ENCODE data around the gene DUSP22.
"Not testable (repeated sequence)": the region's sequence is repeated elsewhere in the genome, so short reads cannot be mapped to it uniquely, and the experiment has no call there.

Gene DUSP22

GRCh38 chr6:279341-280029 is 12.8 kb upstream of the DUSP22 start:
- DNase-seq (ENCODE audit: low spot score): no peak

GRCh38 chr6:280775-281468 is 11.4 kb upstream of the DUSP22 start:
- DNase-seq (ENCODE audit: low spot score): no peak

GRCh38 chr6:281469-282103 is 10.7 kb upstream of the DUSP22 start:
- no peak for DNase-seq (ENCODE audit: low spot score)

GRCh38 chr6:282177-282866 is 10.0 kb upstream of the DUSP22 start:
- no peak for DNase-seq (ENCODE audit: low spot score)

GRCh38 chr6:282867-283416 is 9.3 kb upstream of the DUSP22 start:
- no peak for DNase-seq (ENCODE audit: low spot score)

- no peak for DNase-seq (ENCODE audit: low spot score)
These were observed 7.8 kb upstream of the DUSP22 start for GRCh38 chr6:284486-284885.

- DNase-seq (ENCODE audit: low spot score): no peak
These were observed 7.1 kb upstream of the DUSP22 start for GRCh38 chr6:285030-285771.

- DNase-seq (ENCODE audit: low spot score): not testable (repeated sequence)
These were observed 6.4 kb upstream of the DUSP22 start for GRCh38 chr6:285902-286301.

GRCh38 chr6:286681-287488 is 5.4 kb upstream of the DUSP22 start:
- no peak for DNase-seq (ENCODE audit: low spot score)

- DNase-seq (ENCODE audit: low spot score): no peak
These were observed 4.8 kb upstream of the DUSP22 start for GRCh38 chr6:287489-287860.

GRCh38 chr6:288866-289265 is 3.4 kb upstream of the DUSP22 start:
- DNase-seq (ENCODE audit: low spot score): no peak

GRCh38 chr6:290111-290922 is 2.0 kb upstream of the DUSP22 start:
- DNase-seq (ENCODE audit: low spot score): no peak

- DNase-seq (ENCODE audit: low spot score): no peak
These were observed 1.0 kb upstream of the DUSP22 start for GRCh38 chr6:291204-291696.

GRCh38 chr6:292506-293192 is 362 bp downstream of the DUSP22 start:
- no peak for DNase-seq (ENCODE audit: low spot score)

GRCh38 chr6:293193-294174 is 1.2 kb downstream of the DUSP22 start:
- no peak for DNase-seq (ENCODE audit: low spot score)

- DNase-seq (ENCODE audit: low spot score): no peak
These were observed 2.6 kb downstream of the DUSP22 start for GRCh38 chr6:294656-295565.
